K562 (cell line): ENCODE data around the gene ZBTB32. TPM values are rescaled to one million over a fixed set of nuclear protein-coding genes. Genes with fewer than 3 reads are reported as not detected.

Experiments
- ATF7 ChIP-seq: fragments of 450-650 bp; IDR thresholded peaks from 2 replicates; pipeline ENCODE4 v1.7.1; 2014; ENCODE audit warnings: mild to moderate bottlenecking, moderate library complexity
- BCLAF1 ChIP-seq, 2 experiments: fragments of 450-650 bp in 1 of 2; IDR thresholded peaks; 2 replicates each; pipeline ENCODE4 v1.6.1; 2011 to 2017; ENCODE audit warnings: low read depth in 2 of 2, antibody characterized with exemption in 1 of 2, borderline replicate concordance in 1 of 2, low read length in 1 of 2, mild to moderate bottlenecking in 1 of 2, mixed read lengths in 1 of 2; ENCODE audit not compliant: control insufficient read depth in 1 of 2
- ILK ChIP-seq: fragments of 450-650 bp; IDR thresholded peaks from 2 replicates; pipeline ENCODE4 v1.6.1; 2016; ENCODE audit warnings: missing genetic modification characterization, low read depth, mild to moderate bottlenecking, missing compliant biosample characterization, moderate library complexity, borderline replicate concordance
- MBD1 ChIP-seq: fragments of 250-450 bp; sonication (Bioruptor Pico); IDR thresholded peaks from 2 replicates; pipeline ENCODE4 v1.8.0; 2022; ENCODE audit warnings: inconsistent platforms
- MITF ChIP-seq: IDR thresholded peaks from 2 replicates; pipeline ENCODE4 v1.6.1; 2014; ENCODE audit warnings: antibody characterized with exemption
- NR0B1 ChIP-seq: fragments of 450-650 bp; IDR thresholded peaks from one replicate; pipeline ENCODE4 v1.6.1; 2018; ENCODE audit warnings: mild to moderate bottlenecking, moderate library complexity; ENCODE audit not compliant: partially characterized antibody
- PHTF2 ChIP-seq: fragments of 250-450 bp; sonication (Bioruptor Pico); IDR thresholded peaks from 2 replicates; pipeline ENCODE4 v1.5.0; 2021; ENCODE audit warnings: mild to moderate bottlenecking
- PPARD ChIP-seq: fragments of 250-450 bp; sonication (Bioruptor Pico); IDR thresholded peaks from 2 replicates; pipeline ENCODE4 v1.8.0; 2022; ENCODE audit warnings: inconsistent platforms, mild to moderate bottlenecking, moderate library complexity
- SNAPC5 ChIP-seq: fragments of 250-450 bp; sonication (Bioruptor Pico); IDR thresholded peaks from 2 replicates; pipeline ENCODE4 v1.8.0; 2021; ENCODE audit warnings: moderate library complexity, mild to moderate bottlenecking, inconsistent platforms
- SUPT5H ChIP-seq: fragments of 450-650 bp; IDR thresholded peaks from 2 replicates; pipeline ENCODE4 v1.6.1; 2016
- TCF3 ChIP-seq: sonication (generic); formaldehyde crosslinking; IDR thresholded peaks from 2 replicates; pipeline ENCODE4 v1.4.0; 2020; ENCODE audit warnings: mild to moderate bottlenecking, missing genetic modification reagents
- ZNF121 ChIP-seq: sonication (generic); formaldehyde crosslinking; conservative IDR thresholded peaks from 2 replicates; pipeline ENCODE4 v1.8.0; 2022; ENCODE audit warnings: missing genetic modification reagents
- ZNF140 ChIP-seq: fragments of 250-450 bp; sonication (Bioruptor Pico); IDR thresholded peaks from 2 replicates; pipeline ENCODE4 v1.8.0; 2021; ENCODE audit warnings: moderate library complexity, mild to moderate bottlenecking, inconsistent platforms
- ZNF280A ChIP-seq: fragments of 450-650 bp; IDR thresholded peaks from 2 replicates; pipeline ENCODE4 v1.6.1; 2018; ENCODE audit warnings: mild to moderate bottlenecking, low read depth; ENCODE audit not compliant: partially characterized antibody
- ZNF507 ChIP-seq: conservative IDR thresholded peaks from 2 replicates; pipeline ENCODE4 v1.6.1; 2017; ENCODE audit warnings: missing genetic modification characterization, missing compliant biosample characterization
- ZNF717 ChIP-seq: fragments of 250-450 bp; sonication (Bioruptor Pico); IDR thresholded peaks from 2 replicates; pipeline ENCODE4 v1.5.0; 2021
- polyA plus RNA-seq, 8 experiments: library from polyadenylated mRNA; depleted of rRNA in 4 of 8; stranded (reverse) in 5 of 8; unstranded in 3 of 8; fragments of >200 nt; fragmentation: Nextera tagmentation in 2 of 8; fragmentation: Illumina TruSeq in 1 of 8; extraction: Ambion mirVana in 2 of 8; extraction: Trizol in 1 of 8; gene quantifications; 2 replicates each; pipeline versions ENCODE4 v1.2.1 to v1.2.3, GENCODE V29; 2011 to 2014; ENCODE audit warnings: inconsistent platforms in 1 of 8, missing spikeins in 1 of 8
- total RNA-seq, 7 experiments: library from RNA; depleted of rRNA in 6 of 7; stranded (reverse); fragments of >200 nt in 6 of 7; fragmentation: Illumina TruSeq in 2 of 7; extraction: Trizol in 2 of 7; gene quantifications; 2 replicates each; pipeline versions ENCODE4 v1.2.1 to v1.2.3, GENCODE V29; 2011 to 2021; ENCODE audit warnings: low replicate concordance in 1 of 7

Gene ZBTB32
- total and polyA plus RNA-seq, 9 of the 15 experiments (the other 6 are each of a cell fraction or from before 2014, with no cell fraction given) = 0.20 TPM; not detected in 8

GRCh38 chr19:35748106-35749020, 44.0 kb downstream of the ZBTB32 start, which contains the start of gene LIN37 (continued):
- TF ChIP-seq NR0B1 = no peak
- no peak for TF ChIP-seq ZNF717 (CRISPR knock-in tag)
- peak; percentile 77 for TF ChIP-seq SUPT5H
- TF ChIP-seq ZNF280A = no peak
- no peak for TF ChIP-seq TCF3
- TF ChIP-seq PHTF2 (CRISPR knock-in tag) = no peak
- no peak for TF ChIP-seq SNAPC5 (CRISPR knock-in tag)
- TF ChIP-seq ZNF140 (CRISPR knock-in tag) = no peak
- TF ChIP-seq MITF = no peak
- no peak for TF ChIP-seq PPARD (CRISPR knock-in tag)
- TF ChIP-seq BCLAF1 (IDR thresholded peaks at IDR 0.05; ENCODE audit: borderline replicate concordance in 1 of 2, control insufficient read depth in 1 of 2, low read depth in 2 of 2, low read length in 1 of 2) = no peak
- TF ChIP-seq ZNF121 (CRISPR knock-in tag) = no peak
- no peak for TF ChIP-seq MBD1 (CRISPR knock-in tag)
- TF ChIP-seq ZNF507 (tag) = no peak
- TF ChIP-seq ILK = no peak
- peak; percentile 83 for TF ChIP-seq ATF7
